Kidney capillary endothelial cell (primary cell): ENCODE data around the gene KLHL21.

Experiments used
- DNase-seq: peaks from one replicate; pipeline ENCODE4 v3.0.0-alpha.2; 2018; ENCODE audit warnings: low spot score

The KLHL21 gene

GRCh38 chr1:6625584-6626149 lies 23.0 kb upstream of the KLHL21 start:
- DNase-seq: peak; percentile 29

- peak; percentile 78 for DNase-seq
Measured at GRCh38 chr1:6624710-6625583, 22.3 kb upstream of the KLHL21 start, which contains the start of gene THAP3. Gene THAP3, plus strand, starts transcription at chr1:6624868. Its CDS starts 351 bp downstream, at chr1:6625219.

GRCh38 chr1:6623269-6623965 lies 20.7 kb upstream of the KLHL21 start:
- no peak for DNase-seq

GRCh38 chr1:6622396-6623152 lies 19.9 kb upstream of the KLHL21 start:
- no peak for DNase-seq

GRCh38 chr1:6621429-6622391 lies 19.0 kb upstream of the KLHL21 start:
- no peak for DNase-seq

- DNase-seq: no peak
Measured at GRCh38 chr1:6619045-6619444, 16.4 kb upstream of the KLHL21 start.

GRCh38 chr1:6614929-6615785 lies 12.5 kb upstream of the KLHL21 start:
- no peak for DNase-seq

GRCh38 chr1:6614019-6614928 lies 11.6 kb upstream of the KLHL21 start:
- no peak for DNase-seq

GRCh38 chr1:6613361-6614018 lies 10.8 kb upstream of the KLHL21 start, which contains the start of gene PHF13:
Gene PHF13, plus strand, starts transcription at chr1:6613731. Its CDS starts 336 bp downstream, at chr1:6614067.
- DNase-seq: peak; percentile 97

GRCh38 chr1:6612641-6613360 lies 10.1 kb upstream of the KLHL21 start:
- DNase-seq: peak; percentile 31

GRCh38 chr1:6603915-6604558 lies 1.4 kb upstream of the KLHL21 start:
- peak; percentile 53 for DNase-seq

GRCh38 chr1:6603238-6603914 lies 707 bp upstream of the KLHL21 start:
- peak; percentile 70 for DNase-seq

GRCh38 chr1:6601923-6602668 lies 573 bp downstream of the KLHL21 start:
- peak; percentile 24 for DNase-seq

- DNase-seq: peak; percentile 86
Measured at GRCh38 chr1:6601049-6601922, 1.4 kb downstream of the KLHL21 start.
